A549 treated with AZD9567 at 1 μM for 4 hours (cell line): ENCODE results near the gene ZNF155. TPM values are rescaled to one million over a fixed set of nuclear protein-coding genes. Genes with fewer than 3 reads are reported as not detected.

Source experiments
- total RNA-seq: library from RNA; stranded (reverse); fragments of 200-300 nt; extraction: Qiagen RNA extraction; gene quantifications from 5 replicates; pipeline ENCODE4 v1.2.3, GENCODE V29; 2022; ENCODE audit not compliant: insufficient read depth

The ZNF155 gene
- 2.1 to 5.6 TPM (median 2.5 TPM) in 5 replicates for total RNA-seq

DNA sequence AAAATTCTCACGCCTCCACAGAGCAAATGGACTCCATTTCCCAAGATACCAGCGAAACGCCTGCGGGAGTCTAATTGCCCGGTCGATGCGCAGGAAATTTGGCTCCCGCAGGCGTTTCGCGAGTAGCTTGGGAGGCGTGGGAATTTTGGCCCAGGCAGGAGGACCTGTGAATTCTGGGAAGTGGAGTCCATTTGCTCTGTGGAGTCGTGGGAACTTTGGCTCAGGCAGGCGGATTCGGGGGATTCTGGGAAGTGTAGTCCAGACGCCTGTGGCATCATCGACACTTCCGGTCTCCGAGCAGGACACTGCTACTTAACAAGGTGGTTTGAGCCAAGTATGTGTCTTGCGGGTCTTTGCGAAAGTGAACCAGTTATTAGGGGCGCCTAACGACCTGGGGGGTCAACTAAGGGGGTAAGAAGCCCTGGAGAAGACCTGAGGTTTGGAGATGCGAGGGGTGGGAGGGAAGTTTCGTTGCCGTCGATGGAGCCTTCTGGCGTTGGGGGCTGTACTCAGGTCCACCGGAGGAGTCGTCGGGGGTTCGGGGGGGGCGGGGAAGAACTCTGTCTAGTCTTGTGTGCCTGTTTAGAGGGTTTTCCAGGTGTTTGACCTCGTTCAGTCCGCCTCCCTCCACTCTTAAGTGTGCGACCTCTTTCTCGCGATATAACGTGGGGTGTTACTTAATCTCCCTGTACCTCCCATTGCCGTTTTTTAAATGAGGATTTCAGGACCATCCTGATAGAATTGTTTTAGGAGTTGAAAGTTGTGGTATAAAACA lies at the start of gene ZNF155:
TSS of gene ZNF155 (plus strand) at position 277 of the 775 bp plus-strand sequence. CDS start 4,356 bp downstream, outside the sequence.

DNA sequence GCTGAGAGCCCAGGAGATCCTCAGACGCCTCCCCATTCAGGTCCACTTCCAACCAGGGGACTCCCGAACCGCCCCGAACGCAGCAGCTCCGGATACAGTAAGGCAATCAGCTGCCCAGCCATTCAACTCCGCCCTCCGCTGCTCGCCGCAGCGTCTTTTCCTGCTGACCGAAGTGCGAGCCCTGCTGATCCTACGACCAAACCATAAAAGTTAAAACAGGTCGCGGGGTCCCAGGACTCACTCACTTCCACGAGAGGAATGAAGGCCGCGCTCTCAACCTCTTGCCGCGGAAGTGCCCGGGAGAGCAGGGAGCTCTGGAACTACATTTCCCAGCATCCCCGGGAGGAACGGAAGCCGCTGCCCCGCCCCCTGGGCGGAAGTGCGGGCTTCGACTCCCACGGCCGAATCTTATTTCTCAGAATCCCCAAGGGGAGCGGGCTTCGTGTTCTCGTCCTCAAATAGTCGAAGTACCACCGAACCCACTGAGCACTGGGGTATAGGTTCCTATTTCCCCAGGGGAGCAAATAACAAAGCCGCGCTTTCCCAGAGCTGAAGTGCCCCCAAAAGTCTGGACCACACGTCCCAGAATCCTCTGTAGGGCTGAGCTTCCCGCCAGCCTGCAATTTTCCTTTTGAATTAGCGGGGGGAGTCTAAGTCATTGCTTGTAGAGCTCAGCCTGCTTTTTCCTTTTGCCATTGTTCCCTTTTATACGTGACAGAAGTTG lies 48.8 kb upstream of the ZNF155 start, which contains the start of gene ZNF45:
TSS of gene ZNF45 (minus strand) at position 298 of the 724 bp plus-strand sequence. CDS start 13,097 bp downstream, outside the sequence.

DNA sequence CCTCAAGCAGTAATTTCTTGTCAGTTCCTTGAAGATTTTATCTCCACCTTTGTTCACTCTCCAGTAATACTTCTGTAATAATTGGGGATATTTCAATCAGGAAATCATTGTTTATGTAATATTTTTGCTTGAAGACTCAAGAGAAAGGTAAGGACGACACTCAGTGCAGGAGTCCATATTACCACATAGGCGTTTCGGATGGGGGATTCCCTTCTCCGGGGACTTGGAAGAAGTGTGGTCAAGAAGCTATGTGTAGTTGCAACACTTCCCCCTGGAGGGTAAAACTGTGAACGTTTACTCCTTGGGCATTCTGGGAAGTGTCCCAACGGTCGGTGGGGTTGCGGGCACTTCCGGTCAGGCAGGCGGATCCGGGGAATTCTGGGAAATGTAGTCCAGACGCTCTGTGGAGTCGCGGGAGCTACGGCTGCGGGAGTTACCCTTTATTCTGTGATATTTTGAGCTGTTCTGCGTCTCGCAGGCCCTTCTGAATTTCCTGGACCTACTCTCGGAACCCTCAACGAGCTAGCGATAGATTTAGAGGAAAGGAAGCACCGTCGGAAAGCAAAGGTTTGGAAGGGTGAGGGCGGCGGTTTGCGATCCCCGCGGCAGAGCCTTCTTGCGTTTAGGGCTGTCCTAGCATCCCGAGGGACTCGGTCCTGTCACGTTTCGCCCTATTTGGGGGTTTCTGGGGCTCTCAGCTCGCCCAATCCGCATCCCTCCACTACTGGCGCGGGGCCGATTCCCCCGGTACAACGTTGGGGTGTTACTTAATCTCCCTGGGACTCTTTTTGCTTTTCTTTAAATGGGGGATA lies 32.9 kb upstream of the ZNF155 start, which contains the start of gene ZNF221:
TSS of gene ZNF221 (plus strand) at position 395 of the 812 bp plus-strand sequence. CDS start 11,499 bp downstream, outside the sequence.

DNA sequence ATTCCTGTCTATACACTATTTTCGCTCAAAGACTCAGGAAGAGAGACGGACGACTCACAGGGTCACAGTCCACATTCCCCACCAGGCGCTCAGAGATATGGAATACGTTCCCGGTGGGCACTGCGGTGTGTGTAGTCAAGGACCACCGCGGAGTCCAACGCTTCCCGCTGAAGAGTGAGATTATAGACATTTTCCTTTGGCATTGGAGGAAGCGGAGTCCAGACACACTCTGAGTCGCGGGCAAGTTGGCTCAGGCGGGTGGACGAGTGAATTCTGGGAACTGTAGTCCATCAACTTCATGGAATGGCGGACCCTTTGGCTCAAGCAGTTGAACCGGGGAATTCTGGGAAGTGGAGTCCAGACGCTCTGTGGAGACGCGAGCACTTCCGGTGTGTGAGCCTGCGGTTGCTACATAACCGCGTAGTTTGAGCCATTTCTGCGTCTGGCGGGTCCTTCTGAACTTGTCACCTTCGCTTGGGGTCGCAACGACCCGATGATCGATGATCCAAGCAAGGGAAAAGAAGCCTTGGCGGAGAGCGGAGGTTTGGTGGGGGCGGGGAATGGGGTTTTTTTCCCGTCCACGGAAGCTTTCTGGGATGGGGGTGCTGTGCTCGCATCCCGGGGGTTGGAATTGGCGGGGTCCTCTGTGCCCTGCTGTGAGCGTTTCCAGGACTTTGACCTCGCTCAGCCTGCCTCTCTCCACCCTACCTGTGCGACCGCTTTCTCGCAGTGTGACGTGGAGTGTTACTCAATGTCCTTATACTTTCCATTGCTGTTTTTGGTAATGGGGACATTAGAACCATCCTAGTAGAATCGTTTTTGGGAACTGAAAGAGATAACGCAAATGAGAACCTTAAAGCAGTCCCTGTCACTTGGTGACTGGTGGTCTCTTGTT lies 18.8 kb downstream of the ZNF155 start, which contains the start of gene ZNF230:
TSS of gene ZNF230 (plus strand) at position 392 of the 895 bp plus-strand sequence. CDS start 4,122 bp downstream, outside the sequence.

DNA sequence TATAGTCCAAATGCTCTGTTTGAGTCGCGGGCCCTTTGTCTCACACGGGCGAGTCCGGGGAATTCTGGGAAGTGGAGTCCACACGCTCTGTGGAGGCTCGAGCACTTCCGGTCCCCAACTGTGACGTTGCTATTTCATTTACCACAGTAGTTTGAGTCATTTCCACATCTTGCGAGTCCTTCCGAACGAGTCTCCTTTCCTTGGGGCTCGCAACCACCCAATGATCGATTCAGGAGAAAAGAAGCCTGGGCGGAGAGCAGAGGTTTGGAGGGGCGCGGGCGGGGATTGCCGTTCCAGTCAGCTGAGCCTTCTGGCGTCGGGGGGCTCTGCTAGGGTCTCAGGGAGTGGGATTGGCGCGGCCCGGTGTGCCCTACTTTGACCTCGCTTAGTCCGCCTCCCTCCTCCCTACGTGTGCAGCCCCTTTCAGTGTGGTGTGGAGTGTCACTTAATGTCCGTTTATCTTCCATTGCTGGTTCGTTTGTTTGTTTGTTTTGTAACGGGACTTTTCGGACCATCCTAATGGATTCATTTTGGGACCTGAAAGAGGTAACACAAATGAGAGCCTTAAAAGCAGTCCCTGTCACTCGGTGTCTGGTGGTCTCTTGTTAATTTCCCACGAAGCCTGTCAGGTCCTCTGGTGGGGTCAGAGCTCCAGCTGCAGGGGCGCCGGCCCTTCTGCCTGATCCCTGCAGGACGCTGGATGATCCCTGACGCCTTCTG lies 41.4 kb downstream of the ZNF155 start, which contains the start of gene ZNF222:
TSS of gene ZNF222 (plus strand) at position 163 of the 720 bp plus-strand sequence. CDS start at position 221, 58 bp downstream.

Other genes with a start within 250 kb of the ZNF155 start
- gene SMG9, start 229.2 kb upstream of the ZNF155 start, total RNA-seq, result 50.2 to 64.4 TPM (median 56.7 TPM) in 5 replicates
- 29.1 to 47.0 TPM (median 45.0 TPM) in 5 replicates for gene KCNN4, start 203.2 kb upstream of the ZNF155 start, total RNA-seq
- 0.07 to 0.30 TPM (median 0.17 TPM) in 4 of 5 replicates, not detected in the other for gene LYPD5, start 181.7 kb upstream of the ZNF155 start, total RNA-seq
- gene ZNF283, start 156.9 kb upstream of the ZNF155 start, total RNA-seq, result 4.3 to 12.9 TPM (median 5.1 TPM) in 5 replicates
- 0.20 to 0.45 TPM (median 0.31 TPM) in 4 of 5 replicates, not detected in the other for gene ZNF404, start 100.2 kb upstream of the ZNF155 start, total RNA-seq
- 9.3 to 20.4 TPM (median 10.4 TPM) in 5 replicates for gene ZNF45, start 48.9 kb upstream of the ZNF155 start, total RNA-seq
- 0.30 to 0.65 TPM (median 0.47 TPM) in 4 of 5 replicates, not detected in the other for gene ZNF221, start 33.0 kb upstream of the ZNF155 start, total RNA-seq
- 1.6 to 3.5 TPM (median 2.7 TPM) in 5 replicates for gene ZNF230, start 18.8 kb downstream of the ZNF155 start, total RNA-seq
- gene ZNF222, start 41.2 kb downstream of the ZNF155 start, total RNA-seq, result 3.0 to 3.7 TPM (median 3.5 TPM) in 5 replicates
- gene ZNF223, start 67.8 kb downstream of the ZNF155 start, total RNA-seq, result 1.8 to 2.8 TPM (median 2.5 TPM) in 4 of 5 replicates, not detected in the other
- 0.36 to 1.0 TPM (median 0.44 TPM) in 5 replicates for gene ZNF284, start 88.0 kb downstream of the ZNF155 start, total RNA-seq
- gene ZNF224, start 110.2 kb downstream of the ZNF155 start, total RNA-seq, result 4.5 to 11.4 TPM (median 10.4 TPM) in 5 replicates
- 0.99 to 3.5 TPM (median 2.5 TPM) in 5 replicates for gene ZNF225, start 129.2 kb downstream of the ZNF155 start, total RNA-seq
- gene ZNF234, start 157.4 kb downstream of the ZNF155 start, total RNA-seq, result 0.67 to 3.1 TPM (median 2.4 TPM) in 5 replicates
- gene ZNF226, start 180.9 kb downstream of the ZNF155 start, total RNA-seq, result 17.5 to 22.3 TPM (median 21.2 TPM) in 5 replicates
- 9.4 to 16.7 TPM (median 9.8 TPM) in 5 replicates for gene ZNF227, start 228.3 kb downstream of the ZNF155 start, total RNA-seq